NCI-H2196 treated with DMSO at 0.1 percent for 48 hours (cell line): ENCODE results near the gene CPT1C.
"Not testable (repeated sequence)": the region's sequence is repeated elsewhere in the genome, so short reads cannot be mapped to it uniquely, and the experiment has no call there.

Experiments used
- DNase-seq: peaks from one replicate; lab custom pipeline; 2025; ENCODE audit not compliant: unreplicated experiment; lab: John Stamatoyannopoulos, UW

Gene CPT1C

DNA sequence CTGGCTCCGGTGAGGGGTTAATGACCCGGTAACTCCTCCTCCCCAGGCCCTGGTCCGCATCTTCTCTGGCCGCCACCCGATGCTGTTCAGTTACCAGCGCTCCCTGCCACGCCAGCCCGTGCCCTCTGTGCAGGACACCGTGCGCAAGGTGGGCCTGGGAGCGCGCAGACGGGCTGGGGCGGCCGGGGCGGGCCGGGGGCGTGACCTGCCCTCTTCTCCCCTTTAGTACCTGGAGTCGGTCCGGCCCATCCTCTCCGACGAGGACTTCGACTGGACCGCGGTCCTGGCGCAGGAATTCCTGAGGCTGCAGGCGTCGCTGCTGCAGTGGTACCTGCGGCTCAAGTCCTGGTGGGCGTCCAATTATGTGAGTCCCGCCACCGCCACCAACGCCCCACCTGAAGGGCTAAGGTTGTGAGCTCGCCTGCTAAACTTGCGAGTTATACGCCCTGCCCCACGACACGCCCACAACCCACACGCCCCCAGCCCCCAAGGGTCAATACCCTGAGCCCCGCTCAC, 10.4 kb downstream of the CPT1C start:
- DNase-seq = no peak

DNA sequence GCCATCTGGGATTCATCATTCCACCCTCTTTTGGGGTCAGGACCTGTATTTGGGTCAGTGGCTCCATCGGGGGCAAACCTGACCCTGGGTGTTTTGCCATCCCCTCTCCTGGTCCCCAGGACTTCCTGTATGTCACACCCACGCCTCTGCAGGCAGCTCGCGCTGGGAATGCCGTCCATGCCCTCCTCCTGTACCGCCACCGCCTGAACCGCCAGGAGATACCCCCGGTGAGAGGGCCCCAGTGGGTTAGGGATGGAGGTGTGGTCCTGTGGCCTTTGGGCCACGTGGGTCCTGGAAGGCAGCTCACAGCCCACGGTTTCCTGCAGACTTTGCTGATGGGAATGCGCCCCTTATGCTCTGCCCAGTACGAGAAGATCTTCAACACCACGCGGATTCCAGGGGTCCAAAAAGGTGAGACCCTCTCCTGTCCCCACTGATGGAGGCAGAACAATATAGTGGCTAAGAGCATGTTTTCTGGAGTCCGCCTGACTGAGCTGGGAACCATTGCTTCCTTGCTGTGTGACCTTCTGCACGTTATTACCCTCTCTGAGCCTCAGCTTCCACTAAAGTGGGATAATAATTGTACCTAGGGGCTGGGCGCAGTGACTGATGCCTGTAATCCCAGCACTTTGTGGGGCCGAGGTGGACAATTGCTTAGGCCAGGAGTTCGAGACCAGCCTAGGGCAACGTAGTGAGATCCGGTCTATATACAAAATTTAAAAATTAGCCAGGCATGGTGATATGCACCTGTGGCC, 14.1 kb downstream of the CPT1C start:
- no peak for DNase-seq

DNA sequence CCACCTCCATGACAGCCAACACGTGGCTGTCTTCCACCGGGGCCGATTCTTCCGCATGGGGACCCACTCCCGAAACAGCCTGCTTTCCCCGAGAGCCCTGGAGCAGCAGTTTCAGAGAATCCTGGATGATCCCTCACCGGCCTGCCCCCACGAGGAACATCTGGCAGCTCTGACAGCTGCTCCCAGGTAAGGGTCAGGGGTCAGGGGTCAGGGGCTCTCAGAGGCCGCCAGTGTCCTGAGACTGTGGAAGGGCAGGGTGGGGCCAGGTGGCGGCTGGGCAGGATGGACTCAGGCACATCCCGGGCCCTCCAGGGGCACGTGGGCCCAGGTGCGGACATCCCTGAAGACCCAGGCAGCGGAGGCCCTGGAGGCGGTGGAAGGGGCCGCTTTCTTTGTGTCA, 15.0 kb downstream of the CPT1C start:
- DNase-seq = no peak

DNA sequence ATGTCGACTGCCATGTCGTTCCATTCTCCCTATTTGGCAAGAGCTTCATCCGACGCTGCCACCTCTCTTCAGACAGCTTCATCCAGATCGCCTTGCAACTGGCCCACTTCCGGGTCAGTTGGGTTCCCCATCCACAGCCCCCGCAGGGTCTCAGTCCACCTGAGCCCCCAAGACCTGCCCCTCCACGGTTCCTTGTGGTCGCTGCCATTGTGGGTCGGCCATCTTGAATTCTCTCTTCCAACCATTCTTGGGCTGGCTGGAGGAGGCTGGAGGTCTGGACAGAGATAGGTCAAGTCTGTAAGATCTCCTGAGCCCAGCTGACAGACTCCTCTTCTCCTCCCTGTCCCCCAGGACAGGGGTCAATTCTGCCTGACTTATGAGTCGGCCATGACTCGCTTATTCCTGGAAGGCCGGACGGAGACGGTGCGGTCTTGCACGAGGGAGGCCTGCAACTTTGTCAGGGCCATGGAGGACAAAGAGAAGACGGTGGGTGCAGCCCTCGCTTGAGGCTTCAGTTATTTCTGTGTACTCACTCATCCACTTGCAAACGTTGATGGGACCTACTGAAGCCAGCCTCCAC, 19.5 kb downstream of the CPT1C start:
- no peak for DNase-seq

DNA sequence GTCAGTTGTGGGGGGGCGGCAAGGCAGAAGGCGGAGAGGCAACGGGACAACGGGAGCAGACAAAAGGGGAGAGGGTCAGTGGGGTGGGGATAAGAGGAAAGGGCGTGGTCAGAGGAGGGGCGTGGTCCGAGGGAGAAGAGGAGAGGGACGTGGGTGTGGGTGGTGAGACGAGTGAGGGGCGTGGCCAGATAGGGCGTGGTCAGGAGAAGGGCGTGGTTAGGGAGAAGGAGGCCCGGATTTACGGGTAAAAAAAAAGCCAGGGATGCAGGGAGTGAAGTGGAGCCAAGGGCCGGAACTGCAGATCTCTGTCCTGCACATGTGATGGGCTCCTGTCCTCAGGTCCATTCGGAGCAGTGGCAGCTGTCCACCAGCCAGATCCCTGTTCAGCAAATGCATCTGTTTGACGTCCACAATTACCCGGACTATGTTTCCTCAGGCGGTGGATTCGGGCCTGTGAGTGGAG, 21.5 kb downstream of the CPT1C start:
- DNase-seq = no peak

DNA sequence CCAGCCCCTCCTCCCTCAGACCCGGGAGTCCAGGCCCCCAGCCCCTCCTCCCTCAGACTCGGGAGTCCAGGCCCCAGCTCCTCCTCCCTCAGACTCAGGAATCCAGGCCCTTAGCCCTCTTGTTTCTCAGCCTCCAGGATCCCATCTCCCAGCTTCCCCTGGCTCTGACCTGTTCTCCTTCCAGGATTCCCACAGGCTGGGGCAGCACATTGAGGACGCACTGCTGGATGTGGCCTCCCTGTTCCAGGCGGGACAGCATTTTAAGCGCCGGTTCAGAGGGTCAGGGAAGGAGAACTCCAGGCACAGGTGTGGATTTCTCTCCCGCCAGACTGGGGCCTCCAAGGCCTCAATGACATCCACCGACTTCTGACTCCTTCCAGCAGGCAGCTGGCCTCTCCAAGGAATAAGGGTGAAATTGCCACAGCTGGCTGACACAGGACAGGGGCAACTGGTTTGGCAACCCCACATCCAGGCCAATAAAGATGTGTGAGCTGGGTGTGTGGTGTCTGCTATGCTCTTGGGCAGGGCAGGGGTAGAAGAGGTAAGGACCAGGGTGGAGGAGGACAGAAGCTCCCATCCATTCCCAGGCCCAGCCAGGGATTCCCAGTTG, 22.4 kb downstream of the CPT1C start:
- DNase-seq = no peak

DNA sequence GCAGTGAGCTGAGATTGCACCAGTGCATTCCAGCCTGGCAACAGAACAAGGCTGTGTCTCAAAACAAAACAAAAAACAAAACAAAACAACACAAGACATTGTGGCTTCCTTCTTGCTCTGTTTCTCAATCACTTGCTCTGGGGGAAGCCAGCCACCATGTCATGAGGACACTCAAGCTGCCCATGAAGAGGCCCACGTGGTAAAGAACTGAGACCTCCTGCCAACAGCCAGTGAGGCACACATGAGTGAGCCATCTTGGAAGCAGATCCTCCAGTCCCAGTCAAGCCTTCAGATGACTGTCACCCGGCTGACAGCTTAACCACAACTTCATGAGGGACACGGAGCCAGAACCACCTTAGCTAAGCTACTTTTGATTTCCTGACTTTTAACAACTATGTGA, 25.2 kb downstream of the CPT1C start:
- DNase-seq = no peak

DNA sequence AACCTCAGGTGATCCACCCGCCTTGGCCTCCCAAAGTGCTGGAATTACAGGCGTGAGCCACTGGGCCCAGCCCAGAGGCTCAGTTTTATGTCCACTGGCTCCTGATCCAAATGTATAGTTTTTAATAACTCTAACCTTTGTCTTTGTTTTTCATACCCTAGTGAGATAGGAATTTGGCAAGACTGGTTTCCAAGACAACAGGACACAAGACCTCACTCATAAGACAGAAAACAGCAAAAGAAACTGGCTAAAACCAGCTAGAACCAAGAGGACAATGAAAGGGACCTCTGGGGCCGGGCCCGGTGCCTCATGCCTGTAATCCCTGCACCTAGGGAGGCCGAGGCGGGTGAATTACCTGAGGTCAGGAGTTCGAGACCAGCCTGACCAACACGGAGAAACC, 27.6 kb downstream of the CPT1C start:
- DNase-seq = no peak

DNA sequence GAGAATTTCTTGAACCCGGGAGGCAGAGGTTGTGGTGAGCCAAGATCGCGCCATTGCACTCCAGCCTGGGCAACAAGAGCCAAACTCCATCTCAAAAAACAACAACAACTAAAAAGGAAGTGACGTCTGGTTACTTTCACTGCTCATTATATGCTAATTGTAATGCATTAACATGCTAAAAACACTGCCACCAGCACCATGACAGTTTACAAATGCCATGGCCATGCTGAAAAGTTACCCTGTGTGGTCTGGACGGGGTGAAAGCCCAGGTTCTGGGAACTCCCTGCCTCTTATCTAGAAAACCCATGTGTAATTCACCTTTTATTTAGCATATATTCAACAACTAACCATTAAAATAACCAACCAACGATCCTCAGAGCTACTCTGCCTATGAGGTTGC, 28.1 kb downstream of the CPT1C start:
- no peak for DNase-seq

DNA sequence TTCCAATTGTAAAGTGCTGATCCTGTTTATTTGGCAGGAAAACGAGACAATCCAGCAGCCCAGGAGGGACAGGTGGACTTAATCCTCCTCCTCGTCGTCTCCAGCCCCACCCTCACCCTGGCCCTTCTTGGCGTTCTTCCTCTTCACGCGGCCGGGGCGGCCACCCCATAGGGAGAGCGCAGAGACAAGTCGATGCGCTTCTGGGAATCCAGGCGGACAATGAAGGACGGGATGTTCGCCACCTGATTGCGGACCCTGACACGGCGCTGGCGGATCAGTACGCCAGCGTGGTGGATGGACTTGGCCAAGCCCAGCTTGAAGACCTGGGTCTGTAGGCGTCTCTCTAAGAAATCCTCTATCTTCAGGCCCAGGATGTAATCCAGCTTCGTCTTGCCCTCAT, 28.5 kb downstream of the CPT1C start:
- not testable (repeated sequence) for DNase-seq

DNA sequence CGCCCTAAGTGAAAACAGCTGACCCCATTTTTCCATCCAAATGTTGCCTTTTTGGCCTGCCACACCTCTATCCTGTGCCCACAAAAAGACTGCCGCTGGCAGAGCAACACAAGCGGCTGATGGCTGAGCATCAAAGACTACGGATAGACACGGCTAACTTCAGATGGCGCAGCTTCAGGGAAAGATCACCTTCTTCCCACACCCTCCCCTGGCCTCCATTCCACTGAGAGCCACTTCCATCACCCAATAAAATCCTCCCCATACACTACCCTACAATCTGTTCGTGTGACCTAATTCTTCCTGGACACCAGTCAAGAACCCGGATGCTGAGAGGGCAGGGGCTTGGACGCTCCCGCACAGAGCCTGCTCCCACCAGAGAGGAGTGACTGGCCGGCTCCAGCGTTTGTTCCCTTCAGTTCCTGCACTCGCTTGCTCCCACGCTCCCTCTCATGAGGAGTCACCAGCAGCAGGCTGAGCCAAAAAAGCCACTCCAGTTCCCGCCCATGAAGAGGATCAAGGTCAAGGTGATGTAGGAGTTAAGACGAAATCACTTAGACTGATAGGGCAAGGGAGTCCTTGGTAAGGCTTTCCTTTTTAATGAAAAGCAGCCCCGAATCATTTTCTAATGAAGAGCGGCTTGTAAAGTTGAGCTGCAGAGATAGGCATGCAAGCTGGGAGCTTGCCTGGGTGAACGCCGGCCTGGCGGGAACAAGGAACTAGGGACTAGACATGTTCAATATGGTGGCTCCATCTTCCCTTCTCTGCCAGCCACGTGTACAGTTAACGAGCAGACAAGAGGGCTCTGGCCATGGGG, 36.5 kb downstream of the CPT1C start:
- no peak for DNase-seq

DNA sequence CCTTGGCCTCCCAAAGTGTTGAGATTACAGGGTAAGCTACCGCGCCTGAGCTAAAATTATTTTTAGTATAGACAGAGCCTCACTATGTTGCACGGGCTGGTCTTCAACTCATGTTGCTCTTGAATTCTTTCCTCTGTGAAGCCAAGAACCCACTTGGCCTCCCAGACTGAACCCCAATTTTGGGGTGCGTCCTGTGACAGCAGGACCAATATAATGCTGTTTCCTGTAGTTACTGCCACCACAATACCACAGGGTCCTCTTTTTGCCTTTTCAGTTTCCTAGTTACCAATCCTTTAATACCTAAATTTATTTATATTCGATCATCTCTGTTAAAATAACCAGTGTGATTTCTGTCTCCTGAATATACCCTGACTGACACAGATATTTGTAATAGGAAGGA, 39.2 kb downstream of the CPT1C start:
- no peak for DNase-seq

DNA sequence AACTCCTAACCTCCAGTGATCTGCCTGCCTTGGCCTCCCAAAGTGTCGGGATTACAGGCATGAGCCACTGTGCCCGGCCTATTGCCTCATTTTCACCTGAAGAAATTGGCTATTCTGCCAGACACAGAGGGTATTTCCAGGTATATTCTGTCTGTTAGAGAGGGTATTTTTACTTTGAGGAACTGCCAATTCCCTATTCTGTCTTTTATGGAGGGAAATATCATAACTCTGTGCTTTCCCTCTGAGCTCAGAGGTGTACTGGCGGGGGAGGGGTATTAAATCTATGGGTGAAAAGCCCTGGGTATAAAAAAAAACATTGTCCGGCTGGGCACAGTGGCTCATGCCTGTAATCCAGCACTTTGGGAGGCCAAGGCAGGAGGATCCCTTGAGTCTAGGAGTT, 47.4 kb downstream of the CPT1C start:
- DNase-seq = no peak

DNA sequence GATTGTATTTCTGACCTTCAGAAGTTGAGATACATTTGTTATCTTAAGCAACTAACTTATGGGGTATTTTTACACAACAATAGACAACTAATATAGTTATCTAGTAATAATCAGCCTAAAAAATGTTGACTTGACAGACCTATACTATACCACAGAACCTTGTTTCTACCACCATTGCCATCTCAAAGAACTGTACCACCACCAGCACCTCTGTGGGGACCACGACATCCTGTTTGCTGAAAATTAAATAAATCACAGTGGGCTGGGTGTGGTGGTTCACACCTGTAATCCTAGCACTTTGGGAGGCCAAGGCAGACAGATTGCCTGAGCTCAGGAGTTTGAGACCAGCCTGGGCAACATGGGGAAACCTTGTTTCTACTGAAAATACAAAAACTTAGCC, 48.2 kb downstream of the CPT1C start:
- DNase-seq = no peak

DNA sequence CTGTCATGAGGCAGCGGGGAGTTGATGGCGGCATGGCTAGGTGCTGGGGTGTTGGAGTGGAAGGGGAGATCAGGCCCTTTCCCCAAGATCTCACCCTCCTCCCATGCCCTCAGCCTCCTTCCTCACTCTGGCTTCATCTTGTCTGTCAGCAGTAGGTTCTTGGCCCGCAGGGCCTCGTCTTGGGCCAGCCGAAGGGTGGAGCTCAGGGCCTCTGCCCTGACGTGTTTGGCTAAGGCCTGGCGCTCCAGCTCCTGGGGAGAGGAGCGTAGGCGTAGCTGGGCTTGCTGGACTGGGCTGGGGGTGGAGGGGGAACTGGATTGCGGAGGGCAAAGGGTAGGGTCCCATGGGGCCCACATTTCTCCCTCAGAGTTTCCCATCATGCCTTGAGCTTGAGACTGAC, 49.0 kb downstream of the CPT1C start:
- no peak for DNase-seq

DNA sequence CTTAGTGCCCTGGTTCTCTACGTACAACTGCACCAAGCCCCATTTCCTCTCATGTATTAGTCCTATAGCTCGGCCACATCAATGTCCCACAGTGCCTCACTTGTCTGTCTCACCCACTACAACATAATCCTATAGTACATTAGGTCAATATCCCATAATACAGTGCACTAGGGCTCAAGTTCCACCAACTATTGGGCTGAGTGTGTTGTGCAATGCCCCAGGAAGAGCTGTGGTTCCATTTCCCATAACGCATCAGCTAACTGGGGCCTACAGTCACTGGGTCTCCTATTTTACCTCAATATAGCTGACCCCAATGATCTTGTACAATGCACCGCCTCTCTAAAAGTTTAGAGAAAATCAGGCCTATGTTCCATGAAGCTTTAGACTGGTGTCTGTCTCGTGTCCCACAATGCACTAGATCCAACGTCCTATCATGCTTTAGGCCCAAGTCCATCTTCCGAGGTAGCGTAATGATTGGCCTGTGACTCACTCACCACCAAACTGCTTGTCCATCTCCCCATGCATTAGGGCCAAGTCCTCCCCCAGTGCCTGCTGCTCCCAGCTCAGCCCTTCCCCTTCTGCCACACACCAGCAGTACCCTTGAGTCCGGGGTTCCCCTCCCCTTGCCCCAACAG, 50.4 kb downstream of the CPT1C start:
- no peak for DNase-seq

DNA sequence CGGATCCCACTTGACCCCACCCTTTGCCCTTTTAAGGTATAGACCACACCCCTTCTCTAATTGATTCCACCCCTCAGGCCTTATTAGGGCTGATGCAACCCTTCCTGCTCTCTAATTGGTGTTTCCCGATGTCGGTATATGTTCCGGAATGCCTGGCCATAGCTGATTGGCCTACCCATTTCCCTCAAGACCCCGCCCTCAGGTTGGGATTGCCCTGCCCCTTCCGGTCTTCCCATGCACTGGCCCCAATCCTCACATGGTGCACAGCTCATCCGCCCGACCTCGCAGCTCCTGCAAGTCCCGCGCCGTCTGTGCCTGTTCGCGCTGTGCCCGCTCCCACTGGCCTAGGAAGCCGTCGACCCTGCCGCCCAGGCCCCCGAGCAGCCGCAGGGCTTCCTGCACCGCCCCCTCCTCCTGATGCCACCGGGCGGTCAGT, 54.0 kb downstream of the CPT1C start:
- DNase-seq = no peak

DNA sequence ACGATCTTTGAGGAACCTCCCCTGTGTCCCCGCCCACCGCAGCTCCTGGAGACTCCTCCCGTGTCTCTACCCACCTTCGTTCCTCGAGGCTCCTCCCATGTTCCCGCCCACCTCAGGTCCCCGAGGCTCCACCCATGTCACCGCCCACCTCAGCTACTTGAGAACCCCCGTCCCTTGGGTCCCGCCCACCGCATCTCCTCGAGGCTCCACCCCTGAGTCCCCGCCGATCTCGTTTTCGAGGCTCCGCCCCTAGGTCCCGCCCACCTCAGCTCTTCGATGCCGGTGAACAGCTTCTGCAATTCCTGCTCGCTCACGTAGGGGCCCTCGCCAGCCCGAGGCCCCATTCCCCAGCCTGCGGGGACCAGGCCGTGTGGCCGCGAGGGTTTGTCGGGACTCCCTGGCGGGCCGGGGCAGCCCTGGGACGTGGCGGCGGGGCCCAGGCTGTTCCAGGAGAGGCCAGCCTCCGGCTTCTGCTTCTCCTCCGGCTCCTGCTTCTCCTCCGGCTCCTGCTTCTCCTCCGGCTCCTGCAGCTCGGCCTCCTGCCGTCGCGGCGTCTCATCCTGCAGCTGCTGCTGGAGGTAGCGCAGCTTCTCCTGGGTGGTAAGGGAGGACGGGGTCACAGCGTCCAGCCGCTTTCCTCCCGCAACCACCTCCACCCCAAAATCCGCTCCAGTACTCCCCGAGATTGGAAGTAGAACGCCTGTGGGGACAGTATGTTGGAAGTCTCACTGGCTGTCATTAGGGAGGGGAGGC, 55.5 kb downstream of the CPT1C start:
- DNase-seq = no peak

DNA sequence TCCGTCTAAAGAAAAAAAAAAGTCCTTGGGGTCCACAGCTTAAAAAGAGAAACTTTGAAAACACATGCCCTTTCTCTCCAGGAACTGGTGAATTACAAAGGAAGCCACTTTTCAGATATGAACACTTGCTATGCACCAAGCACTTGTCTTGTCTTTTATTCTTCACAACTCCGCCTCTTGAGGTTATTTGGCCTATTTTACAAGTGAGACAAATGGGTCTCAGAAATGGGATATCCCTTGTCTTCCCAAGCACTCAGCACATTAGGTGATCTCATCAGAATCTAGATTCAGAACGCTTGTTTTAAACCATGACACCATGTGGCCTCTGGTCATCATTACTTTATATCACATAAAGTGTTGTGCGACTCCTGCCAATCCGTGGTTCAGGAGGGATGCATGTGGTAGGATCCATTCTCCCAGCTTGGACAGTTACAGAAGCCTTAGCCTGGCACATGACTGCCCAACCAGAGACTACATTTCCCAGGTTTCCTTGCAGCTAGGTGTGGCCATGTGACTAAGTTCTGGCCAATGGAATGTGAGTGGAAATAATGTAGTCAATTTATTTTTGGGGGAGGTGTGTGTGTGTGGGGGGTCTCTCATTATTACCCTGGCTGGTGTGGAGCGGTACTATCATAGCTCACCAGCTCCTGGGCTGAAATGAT, 58.3 kb downstream of the CPT1C start:
- no peak for DNase-seq

DNA sequence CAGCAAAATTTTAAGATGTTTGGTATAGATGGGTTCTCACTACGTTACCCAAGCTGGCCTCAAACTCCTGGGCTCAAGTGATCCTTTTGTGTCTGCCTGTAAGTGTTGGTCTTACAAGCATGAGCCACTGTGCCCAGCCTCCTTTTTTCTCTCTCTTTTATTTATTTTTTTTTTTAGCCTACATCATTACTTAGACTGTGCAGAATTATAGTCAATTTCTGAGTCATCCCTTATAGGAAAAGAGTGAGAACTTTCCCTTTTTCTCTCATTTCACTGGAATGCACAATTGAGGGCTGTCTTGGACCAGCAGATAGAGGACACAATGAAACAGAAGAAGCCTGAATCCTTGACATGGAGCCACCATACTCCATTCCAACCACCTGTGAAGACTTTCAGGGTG, 58.9 kb downstream of the CPT1C start:
- no peak for DNase-seq
